GM12878 (cell line): ENCODE data around the gene SKIL. TPM values are rescaled to one million over a fixed set of nuclear protein-coding genes. Genes with fewer than 3 reads are reported as not detected.

ENCODE experiments used
- JUNB ChIP-seq: IDR thresholded peaks from 2 replicates; pipeline ENCODE4 v1.6.1; 2016; ENCODE audit warnings: antibody characterized with exemption, mild to moderate bottlenecking
- polyA plus RNA-seq, 11 experiments: library from polyadenylated mRNA; depleted of rRNA in 4 of 11; unstranded in 6 of 11; stranded (reverse) in 5 of 11; fragments of >200 nt; fragmentation: Nextera tagmentation in 4 of 11; fragmentation: Illumina TruSeq in 1 of 11; extraction: Ambion mirVana in 4 of 11; extraction: Trizol in 1 of 11; gene quantifications; 1 replicate in 1 of 11; 2 replicates in 10 of 11; pipeline versions ENCODE4 v1.2.1 to v1.2.3, GENCODE V29; 2011 to 2016; ENCODE audit warnings: inconsistent platforms in 2 of 11, missing spikeins in 2 of 11, low read depth in 1 of 11
- total RNA-seq, 4 experiments: library from RNA; depleted of rRNA in 3 of 4; stranded (reverse); fragments of >200 nt in 3 of 4; fragmentation: Illumina TruSeq in 1 of 4; extraction: Trizol in 1 of 4; gene quantifications; 2 replicates each; pipeline versions ENCODE4 v1.2.1 to v1.2.3, GENCODE V29; 2013 to 2021
- TF ChIP-seq, protein P1 (sequence below): fragments of 450-650 bp; IDR thresholded peaks from 2 replicates; pipeline ENCODE4 v1.6.1; 2017; ENCODE audit warnings: mild to moderate bottlenecking, moderate library complexity
- TF ChIP-seq, protein P2 (sequence below): fragments of 450-650 bp; formaldehyde crosslinking; IDR thresholded peaks from 2 replicates; pipeline ENCODE4 v1.4.0; 2020; ENCODE audit warnings: mild to moderate bottlenecking, moderate library complexity

SKIL gene
- total and polyA plus RNA-seq, 10 of the 15 experiments (the other 5 are each of a cell fraction or from before 2014, with no cell fraction given): 2.7 to 14.8 (median 6.7) TPM

DNA sequence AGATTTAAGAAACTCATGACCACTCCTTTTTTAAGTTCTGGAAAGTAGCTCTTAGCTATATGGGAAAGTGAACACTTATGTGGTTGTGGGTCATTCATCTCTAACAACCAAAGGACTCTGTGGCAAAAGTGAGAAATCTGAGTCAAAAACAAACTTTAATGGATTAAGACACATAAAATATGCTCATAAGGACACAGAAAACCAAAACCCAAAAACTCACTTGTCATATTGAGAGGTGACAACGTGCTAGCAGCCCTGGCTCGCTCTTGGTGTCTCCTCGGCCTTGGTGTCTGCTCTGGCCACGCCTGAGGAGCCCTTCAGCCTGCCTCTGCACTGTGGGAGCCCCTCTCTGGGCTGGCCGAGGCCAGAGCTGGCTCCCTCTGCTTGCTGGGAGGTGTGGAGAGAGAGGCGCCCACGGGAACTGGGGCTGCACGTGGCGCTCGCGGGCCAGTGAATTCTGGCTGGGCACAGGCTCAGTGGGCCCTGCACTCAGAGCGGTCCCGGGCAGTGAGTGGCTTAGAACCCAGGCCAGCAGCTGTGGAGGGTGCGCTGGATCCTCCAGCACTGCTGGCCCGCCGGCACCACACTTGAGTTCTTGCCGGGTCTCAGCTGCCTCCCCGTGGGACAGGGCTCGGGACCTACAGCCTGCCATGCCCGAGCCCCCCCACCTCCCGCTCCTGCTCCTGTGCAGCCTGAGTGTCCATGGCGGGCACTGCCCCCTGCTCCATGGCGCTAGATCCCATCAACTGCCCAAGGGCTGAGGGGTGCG is 30.3 kb upstream of the SKIL start (continued):
- TF ChIP-seq, protein P1, sequence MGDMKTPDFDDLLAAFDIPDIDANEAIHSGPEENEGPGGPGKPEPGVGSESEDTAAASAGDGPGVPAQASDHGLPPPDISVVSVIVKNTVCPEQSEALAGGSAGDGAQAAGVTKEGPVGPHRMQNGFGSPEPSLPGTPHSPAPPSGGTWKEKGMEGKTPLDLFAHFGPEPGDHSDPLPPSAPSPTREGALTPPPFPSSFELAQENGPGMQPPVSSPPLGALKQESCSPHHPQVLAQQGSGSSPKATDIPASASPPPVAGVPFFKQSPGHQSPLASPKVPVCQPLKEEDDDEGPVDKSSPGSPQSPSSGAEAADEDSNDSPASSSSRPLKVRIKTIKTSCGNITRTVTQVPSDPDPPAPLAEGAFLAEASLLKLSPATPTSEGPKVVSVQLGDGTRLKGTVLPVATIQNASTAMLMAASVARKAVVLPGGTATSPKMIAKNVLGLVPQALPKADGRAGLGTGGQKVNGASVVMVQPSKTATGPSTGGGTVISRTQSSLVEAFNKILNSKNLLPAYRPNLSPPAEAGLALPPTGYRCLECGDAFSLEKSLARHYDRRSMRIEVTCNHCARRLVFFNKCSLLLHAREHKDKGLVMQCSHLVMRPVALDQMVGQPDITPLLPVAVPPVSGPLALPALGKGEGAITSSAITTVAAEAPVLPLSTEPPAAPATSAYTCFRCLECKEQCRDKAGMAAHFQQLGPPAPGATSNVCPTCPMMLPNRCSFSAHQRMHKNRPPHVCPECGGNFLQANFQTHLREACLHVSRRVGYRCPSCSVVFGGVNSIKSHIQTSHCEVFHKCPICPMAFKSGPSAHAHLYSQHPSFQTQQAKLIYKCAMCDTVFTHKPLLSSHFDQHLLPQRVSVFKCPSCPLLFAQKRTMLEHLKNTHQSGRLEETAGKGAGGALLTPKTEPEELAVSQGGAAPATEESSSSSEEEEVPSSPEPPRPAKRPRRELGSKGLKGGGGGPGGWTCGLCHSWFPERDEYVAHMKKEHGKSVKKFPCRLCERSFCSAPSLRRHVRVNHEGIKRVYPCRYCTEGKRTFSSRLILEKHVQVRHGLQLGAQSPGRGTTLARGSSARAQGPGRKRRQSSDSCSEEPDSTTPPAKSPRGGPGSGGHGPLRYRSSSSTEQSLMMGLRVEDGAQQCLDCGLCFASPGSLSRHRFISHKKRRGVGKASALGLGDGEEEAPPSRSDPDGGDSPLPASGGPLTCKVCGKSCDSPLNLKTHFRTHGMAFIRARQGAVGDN: no peak
- TF ChIP-seq, protein P2, sequence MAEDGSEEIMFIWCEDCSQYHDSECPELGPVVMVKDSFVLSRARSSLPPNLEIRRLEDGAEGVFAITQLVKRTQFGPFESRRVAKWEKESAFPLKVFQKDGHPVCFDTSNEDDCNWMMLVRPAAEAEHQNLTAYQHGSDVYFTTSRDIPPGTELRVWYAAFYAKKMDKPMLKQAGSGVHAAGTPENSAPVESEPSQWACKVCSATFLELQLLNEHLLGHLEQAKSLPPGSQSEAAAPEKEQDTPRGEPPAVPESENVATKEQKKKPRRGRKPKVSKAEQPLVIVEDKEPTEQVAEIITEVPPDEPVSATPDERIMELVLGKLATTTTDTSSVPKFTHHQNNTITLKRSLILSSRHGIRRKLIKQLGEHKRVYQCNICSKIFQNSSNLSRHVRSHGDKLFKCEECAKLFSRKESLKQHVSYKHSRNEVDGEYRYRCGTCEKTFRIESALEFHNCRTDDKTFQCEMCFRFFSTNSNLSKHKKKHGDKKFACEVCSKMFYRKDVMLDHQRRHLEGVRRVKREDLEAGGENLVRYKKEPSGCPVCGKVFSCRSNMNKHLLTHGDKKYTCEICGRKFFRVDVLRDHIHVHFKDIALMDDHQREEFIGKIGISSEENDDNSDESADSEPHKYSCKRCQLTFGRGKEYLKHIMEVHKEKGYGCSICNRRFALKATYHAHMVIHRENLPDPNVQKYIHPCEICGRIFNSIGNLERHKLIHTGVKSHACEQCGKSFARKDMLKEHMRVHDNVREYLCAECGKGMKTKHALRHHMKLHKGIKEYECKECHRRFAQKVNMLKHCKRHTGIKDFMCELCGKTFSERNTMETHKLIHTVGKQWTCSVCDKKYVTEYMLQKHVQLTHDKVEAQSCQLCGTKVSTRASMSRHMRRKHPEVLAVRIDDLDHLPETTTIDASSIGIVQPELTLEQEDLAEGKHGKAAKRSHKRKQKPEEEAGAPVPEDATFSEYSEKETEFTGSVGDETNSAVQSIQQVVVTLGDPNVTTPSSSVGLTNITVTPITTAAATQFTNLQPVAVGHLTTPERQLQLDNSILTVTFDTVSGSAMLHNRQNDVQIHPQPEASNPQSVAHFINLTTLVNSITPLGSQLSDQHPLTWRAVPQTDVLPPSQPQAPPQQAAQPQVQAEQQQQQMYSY (CRISPR knock-in tag): no peak
- TF ChIP-seq JUNB: peak; percentile 36
